GM18499 (cell line): ENCODE results near the gene TMEM179.

Experiments used
- ATAC-seq: cut with Tn5 transposase; IDR thresholded peaks from one replicate; pipeline ENCODE4 v1.9.1; 2021; ENCODE audit warnings: moderate number of reproducible peaks; ENCODE audit not compliant: insufficient read depth, unreplicated experiment

TMEM179 gene

DNA sequence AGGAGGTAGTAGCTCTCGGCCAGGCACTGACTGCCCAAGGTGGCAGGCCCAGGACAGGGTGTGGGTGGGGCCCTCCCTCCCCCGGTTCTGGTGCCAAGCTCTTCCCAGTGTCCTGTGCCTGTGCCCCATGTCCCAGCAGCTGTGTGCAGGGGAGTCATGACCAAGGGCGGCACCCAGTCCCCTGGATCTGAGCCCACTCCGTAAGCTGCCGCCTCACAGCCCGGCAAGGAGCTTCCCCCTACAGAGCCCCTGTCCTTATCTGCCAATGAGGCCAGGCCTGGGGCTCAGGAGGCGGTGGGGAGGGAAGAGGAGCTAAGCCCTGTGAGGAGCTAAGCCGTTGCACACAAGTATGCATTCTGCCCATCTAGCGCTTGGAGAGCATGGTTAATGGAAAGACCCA is 30.6 kb downstream of the TMEM179 start:
- ATAC-seq = no peak

GRCh38 chr14:104572668-104573067 is 31.9 kb downstream of the TMEM179 start:
- ATAC-seq = no peak

- no peak for ATAC-seq
Measured at GRCh38 chr14:104572024-104572626, 32.4 kb downstream of the TMEM179 start.

- ATAC-seq = no peak
Measured at GRCh38 chr14:104571246-104571645, 33.3 kb downstream of the TMEM179 start.

DNA sequence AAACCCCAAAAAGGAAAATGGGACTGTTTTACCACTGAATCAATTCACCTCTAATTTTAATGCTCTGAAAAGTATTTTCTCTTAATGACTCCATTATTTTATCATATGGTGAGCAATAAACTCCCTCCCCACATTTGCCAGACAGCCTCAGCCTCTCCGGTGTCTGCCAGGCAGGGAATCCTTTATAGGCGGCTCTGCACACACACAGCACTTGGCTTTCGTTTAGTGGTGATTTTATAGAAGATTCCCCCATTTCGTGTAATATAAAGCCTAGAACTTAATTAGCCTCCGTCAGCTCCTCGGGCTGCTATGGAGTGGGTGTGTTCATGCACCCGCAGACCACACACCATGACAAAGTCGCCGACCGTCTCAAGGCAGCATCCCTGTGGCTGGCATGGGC is 35.1 kb downstream of the TMEM179 start:
- no peak for ATAC-seq

DNA sequence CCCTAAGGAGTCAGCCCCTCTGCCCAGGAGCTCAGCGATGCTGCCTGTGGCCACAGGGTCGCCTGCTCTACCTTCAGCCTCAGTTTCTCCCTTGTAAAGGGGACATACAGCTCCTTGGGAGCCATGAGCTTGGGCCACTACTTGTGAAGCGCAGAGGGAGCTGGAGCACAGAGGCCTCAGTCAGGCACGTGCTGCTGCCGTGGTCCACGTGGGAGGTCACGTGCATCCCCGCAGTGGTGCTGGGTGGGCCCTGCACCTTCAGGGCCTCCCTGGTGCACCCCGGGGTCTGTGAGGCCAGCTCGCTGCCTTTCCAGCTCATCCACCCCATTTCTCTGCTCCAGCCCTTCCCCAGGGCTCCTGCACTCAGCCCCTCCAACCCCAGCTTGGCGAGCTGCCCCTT is 36.0 kb downstream of the TMEM179 start:
- ATAC-seq = no peak

GRCh38 chr14:104567957-104568225 is 36.7 kb downstream of the TMEM179 start:
- no peak for ATAC-seq

- no peak for ATAC-seq
Measured at GRCh38 chr14:104567141-104567956, 37.2 kb downstream of the TMEM179 start.

DNA sequence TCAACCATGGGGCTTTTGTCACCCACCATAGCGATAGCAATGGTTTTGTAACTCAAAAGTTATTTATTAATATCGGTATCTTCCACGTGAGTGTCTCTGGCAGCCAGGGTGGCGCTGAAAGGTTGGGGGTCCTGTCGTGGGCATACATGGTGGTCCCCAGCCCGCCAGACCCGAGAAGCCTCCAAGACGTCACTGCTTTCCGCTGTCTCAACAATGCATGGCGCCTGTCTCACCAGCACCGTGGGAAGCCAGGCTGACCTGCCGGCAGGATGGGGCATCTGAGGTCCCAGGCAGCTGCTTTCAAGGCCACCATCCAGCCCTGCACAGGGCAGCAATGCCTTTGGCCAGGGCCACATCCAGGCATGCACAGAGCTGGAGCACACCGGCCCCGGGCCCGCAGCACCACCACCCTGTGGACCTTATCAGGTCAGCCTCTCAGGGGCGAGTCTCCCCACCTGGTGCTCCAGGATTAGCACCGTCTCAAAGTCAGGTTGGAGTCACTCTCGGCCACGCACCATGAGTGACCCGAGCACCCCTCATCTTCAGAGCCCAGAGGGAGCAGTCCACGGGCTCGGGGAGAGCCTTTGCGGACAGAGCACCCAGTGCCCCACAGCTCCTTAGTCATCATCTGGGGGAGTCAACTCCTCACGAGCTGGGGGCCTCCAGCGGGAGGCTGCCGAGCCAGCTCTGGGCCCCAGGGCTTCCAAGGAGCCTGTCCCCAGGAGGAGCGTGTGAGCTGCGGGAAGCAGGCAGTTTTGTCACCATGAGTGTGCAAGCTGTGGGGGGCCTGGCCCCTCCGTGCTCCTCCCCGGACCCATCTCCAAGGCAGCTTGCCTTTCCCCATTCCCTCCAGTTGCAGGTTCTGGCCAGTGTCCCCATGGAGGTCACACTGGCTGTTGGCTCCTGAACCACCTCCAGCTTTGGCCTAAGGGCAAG is 39.6 kb downstream of the TMEM179 start:
- no peak for ATAC-seq

DNA sequence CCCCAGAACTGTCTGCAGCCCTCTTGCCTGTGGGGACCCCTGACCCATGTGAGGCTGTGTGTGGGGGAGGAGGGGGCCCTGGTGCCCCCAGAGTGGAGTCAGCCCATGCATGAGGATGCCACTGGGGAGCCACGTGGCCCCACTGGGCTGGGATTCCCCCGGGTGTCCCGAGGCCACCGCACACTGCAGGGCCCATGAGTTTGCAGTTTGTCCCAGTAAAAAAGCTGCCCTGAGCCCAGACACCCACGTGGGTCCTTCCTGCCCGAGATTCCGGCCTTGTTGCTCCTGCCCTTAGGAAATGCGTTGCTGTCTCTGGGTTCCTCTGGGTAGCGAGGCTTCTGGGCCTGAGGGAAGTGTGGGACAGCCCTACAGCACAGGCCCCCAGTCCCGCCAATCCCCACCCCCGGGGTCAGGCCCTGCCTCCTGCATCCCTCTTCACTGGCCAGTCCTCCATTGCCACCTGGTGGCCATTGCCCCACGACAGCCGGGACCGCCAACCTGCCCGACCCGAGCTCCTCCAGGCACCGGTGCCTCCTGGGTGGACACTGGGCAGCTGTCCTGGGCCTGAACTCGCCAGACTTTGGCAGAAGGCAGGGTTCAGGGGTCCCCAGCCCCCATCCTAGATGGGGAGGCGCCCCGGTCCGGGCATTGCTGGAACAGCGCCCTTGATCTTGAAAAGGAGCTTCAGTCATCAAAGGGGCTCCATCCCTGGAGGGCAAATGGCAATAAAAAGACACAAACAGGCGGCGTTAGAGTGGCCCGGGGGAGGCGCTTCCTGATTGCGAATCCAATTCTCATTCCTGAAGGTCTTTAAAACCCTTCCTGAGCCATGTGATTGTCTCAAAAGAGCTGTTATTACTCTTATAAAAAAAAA is 40.6 kb downstream of the TMEM179 start:
- no peak for ATAC-seq

DNA sequence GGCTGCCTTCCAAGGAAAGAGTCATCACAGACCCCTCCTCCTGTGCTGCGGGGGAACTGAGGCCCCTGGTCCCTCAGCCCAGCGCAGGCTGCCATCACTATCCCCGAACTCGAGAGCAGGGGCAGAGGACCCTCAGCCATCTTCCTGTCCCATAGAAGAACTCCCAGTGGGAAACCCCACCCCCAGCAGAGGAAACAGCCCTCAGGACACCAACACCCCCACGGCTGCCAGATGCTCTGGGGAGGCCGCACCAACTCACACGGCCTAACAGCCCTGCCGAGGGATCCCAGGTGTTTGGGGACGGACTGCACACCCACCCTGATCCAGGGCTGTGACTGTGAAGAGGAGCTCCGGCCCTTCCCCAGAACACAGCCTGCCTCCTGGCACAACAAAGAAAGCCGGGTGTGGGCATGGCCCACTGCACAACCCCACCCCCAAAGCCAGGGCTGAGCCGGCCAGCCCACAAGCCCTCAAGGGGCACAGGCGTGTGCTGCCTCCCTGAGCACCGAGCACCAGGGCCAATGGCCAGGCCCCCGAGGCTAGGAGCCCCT is 41.3 kb downstream of the TMEM179 start:
- no peak for ATAC-seq

DNA sequence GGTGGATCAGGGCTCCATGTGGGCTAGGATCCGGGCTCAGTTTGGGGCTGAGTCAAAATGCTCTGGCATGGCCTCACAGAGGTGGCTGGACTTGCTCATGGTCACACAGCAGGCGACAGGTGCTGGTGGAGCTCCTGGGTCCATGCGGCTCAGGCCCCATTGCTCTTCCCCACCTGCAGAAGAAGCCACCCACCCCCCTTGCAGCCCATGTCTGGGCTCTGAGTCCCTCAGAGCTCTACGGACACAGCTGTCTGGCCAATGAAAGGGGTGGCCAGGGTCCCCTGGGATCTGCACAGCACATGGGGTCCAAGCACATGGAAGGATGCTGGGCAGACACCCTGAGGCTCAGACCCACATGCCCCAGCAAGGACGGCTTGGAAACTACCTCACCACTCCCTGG is 42.0 kb downstream of the TMEM179 start:
- no peak for ATAC-seq

DNA sequence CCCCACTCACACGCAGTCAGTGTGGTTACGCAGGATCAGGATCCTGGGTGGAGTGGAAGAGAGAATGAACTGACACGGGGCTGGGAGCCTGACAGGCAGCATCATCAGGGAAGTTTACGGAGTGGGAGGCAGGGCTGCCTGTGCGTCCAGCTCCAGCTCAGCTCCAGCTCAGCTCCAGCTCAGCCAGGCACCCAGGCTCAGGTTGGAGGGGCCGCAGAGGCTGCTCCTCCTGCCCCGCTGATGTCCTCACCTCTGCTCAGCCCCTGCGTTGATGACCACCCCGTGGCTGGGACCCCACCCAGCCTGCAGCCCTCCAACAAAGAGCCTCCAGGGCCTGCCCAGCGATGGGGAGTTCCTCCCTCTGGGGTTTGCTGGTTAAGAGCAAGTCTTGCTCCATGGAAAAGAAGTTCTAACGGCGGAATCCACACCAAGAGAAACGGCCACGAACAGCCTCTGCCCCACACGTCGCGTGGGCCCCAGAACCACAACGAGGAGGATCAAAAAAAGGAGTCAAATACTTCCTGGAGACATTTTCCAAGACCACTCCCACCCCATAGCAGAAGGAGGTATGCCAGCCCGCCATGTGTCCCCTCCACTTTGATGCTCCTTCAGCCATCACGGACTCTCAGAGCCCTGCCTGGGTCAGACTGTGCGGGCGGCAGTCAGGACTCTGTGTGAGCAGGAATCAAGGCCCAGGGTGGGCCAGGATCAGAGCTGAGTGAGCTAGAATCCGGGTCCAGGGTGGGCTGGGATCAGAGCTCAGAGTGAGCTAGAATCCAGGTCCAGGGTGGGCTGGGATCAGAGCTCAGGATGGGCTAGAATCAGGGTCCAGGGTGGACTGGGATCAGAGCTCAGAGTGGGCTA is 42.7 kb downstream of the TMEM179 start:
- ATAC-seq = no peak

DNA sequence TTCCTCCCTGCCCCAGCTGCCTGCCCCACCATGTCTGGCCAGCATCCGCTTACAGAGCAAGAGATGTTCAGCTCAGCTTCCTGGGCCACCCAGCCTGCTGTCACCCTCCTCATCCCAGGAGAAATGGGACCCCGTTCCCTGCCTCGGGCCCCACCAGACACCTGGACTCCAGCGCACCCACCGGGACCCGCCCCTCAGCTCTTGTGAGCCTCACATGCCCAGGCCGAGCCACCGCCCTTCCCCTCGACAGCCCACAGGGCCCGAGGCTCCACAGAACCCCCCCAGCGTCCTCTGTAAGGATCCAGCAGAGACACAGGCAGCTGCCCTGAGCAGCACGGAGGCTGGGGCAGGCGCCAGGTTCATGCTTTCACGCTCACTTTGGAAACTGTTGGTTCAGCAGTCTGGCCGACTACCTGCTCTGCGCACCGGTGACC is 43.4 kb downstream of the TMEM179 start:
- ATAC-seq = no peak

DNA sequence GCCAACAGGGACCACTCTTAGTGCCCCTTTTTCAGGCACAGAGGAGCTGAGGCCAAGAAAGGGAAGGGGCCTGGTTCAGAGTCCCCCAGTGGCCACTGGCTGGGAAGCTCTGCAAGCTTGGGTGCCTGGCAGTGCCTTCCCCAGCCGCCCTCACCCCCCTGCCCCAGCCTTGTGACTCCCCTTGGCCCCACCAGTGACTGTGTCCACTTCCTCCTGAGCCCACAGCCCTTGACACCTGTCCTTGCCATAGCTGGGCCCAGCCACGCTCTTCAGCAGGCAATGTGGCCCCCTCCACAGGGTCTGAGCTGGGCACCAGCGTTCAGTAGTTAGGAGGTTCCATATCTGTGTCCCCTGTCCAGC is 44.0 kb downstream of the TMEM179 start:
- ATAC-seq = no peak

DNA sequence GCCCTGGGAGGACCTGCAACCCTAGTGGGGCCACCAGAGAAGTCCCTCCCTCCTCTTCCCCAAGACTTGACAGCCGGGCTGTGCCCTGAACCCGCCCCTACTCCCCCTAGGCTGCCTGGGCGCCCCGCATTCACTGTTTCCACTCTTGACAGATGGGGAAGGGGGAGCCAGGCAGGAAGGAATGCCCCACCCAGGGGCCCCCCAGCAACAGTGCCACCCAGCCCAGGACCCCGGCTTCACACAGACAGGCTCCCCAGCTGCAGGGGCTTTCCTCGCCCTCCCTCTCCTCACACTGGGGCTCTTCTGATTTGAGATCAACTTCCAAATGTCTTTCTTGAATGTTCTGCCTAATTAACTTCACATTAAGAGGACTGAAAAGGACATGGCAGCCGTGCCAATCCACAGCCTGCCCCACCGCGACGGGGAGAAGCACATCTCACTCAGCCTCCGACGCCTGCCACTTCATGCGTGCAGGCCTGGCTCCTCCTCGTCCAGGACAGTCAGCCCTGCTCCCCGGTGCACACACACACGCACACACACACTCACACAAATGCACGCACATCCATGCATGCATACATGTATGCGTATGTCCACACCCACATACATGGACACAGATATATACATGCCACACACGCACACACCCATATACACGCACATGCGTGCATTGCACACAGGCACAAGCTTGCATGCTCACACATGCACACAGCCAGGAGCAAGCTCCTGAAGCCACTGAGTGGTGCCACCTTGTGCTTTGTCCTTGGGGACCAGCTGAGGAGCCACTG is 44.6 kb downstream of the TMEM179 start:
- no peak for ATAC-seq

DNA sequence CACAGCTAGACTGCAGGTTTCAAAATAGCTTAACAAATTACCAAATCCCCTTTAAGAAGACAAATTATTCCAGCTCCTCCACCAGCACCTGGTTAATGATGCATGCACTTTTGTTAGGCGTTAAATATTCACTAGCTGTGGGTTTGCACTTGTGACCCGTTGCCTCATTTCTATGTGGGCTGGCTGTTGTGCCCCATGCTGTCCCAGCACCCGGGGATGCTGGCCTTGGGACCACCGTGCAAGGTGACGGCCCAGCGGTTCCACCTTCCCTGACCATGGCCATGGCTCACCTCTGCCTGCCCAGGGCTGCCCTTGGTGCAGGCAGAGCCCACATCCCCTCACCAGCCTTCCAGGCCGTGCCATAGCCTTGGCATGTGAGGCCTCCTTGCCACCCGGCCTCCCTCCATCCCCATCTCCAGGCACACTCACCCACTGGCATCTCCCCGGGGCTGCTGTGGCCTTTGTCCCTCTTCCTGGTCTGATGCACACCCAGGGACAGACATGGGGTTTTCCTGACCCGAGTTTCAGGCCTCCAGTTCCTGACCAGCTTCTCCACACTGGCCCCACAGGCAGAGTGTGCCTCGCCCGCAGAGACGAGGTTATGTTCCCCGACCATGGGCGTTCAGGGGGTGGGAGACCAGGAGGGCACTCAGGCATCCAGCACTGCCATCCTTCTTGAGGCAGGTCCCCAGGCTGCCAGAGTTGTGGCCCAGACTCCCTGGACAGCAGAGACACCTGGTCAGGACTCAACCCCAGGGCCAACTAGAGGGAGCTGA is 45.4 kb downstream of the TMEM179 start:
- ATAC-seq = no peak
